SK-N-SH treated with all-trans-retinoic acid at 6 μM for 48 hours (cell line): Measurements from ENCODE around the gene PLA2G15.

Experiments
- ATAC-seq: fragments of 200-7000 bp; cut with Tn5 transposase; 3 replicates; pipeline ENCODE4 v1.9.1; 2020; ENCODE audit warnings: mild to moderate bottlenecking, moderate library complexity
- CSDC2 ChIP-seq: fragments of 250-450 bp; sonication (Bioruptor Pico); IDR thresholded peaks from 2 replicates; pipeline ENCODE4 v1.5.0; 2020; ENCODE audit warnings: mild to moderate bottlenecking, moderate library complexity
- GLIS3 ChIP-seq: fragments of 250-450 bp; sonication (Bioruptor Pico); IDR thresholded peaks from 2 replicates; pipeline ENCODE4 v1.5.0; 2020; ENCODE audit warnings: mild to moderate bottlenecking, moderate library complexity
- ISL1 ChIP-seq: fragments of 250-450 bp; sonication (Bioruptor Pico); IDR thresholded peaks from 2 replicates; pipeline ENCODE4 v2.1.2; 2022; ENCODE audit warnings: mild to moderate bottlenecking, moderate library complexity
- PPARA ChIP-seq: fragments of 250-450 bp; sonication (Bioruptor Pico); IDR thresholded peaks from 2 replicates; pipeline ENCODE4 v1.5.0; 2020; ENCODE audit warnings: mild to moderate bottlenecking, borderline replicate concordance
- TCF4 ChIP-seq: fragments of 250-450 bp; sonication (Bioruptor Pico); IDR thresholded peaks from 2 replicates; pipeline ENCODE4 v1.8.0; 2021; ENCODE audit warnings: mild to moderate bottlenecking, moderate library complexity, borderline replicate concordance
- TOX ChIP-seq: fragments of 250-450 bp; sonication (Bioruptor Pico); IDR thresholded peaks from 2 replicates; pipeline ENCODE4 v1.8.0; 2021; ENCODE audit warnings: mild to moderate bottlenecking, moderate library complexity, borderline replicate concordance
- ZC3H10 ChIP-seq: fragments of 250-450 bp; sonication (Bioruptor Pico); IDR thresholded peaks from 2 replicates; pipeline ENCODE4 v1.5.1; 2021; ENCODE audit warnings: mild to moderate bottlenecking, moderate library complexity
- ZNF70 ChIP-seq: fragments of 450-650 bp; formaldehyde crosslinking; IDR thresholded peaks from 2 replicates; pipeline ENCODE4 v1.5.0; 2020; ENCODE audit warnings: mild to moderate bottlenecking, moderate library complexity
- ZNF8 ChIP-seq: fragments of 450-650 bp; formaldehyde crosslinking; IDR thresholded peaks from 2 replicates; pipeline ENCODE4 v1.5.0; 2020; ENCODE audit warnings: mild to moderate bottlenecking, moderate library complexity
- TF ChIP-seq, protein P1 (sequence below): fragments of 250-450 bp; sonication (Bioruptor Pico); IDR thresholded peaks from 2 replicates; pipeline ENCODE4 v1.5.1; 2021; ENCODE audit warnings: mild to moderate bottlenecking, moderate library complexity
- TF ChIP-seq, protein P2 (sequence below): fragments of 250-450 bp; sonication (Bioruptor Pico); IDR thresholded peaks from 2 replicates; pipeline ENCODE4 v1.5.1; 2020; ENCODE audit warnings: low read depth, mild to moderate bottlenecking, moderate library complexity
- TF ChIP-seq, protein P3 (sequence below): fragments of 250-450 bp; sonication (Bioruptor Pico); IDR thresholded peaks from 2 replicates; pipeline ENCODE4 v1.8.0; 2021; ENCODE audit warnings: low read depth, mild to moderate bottlenecking, moderate library complexity, borderline replicate concordance

Gene PLA2G15

DNA sequence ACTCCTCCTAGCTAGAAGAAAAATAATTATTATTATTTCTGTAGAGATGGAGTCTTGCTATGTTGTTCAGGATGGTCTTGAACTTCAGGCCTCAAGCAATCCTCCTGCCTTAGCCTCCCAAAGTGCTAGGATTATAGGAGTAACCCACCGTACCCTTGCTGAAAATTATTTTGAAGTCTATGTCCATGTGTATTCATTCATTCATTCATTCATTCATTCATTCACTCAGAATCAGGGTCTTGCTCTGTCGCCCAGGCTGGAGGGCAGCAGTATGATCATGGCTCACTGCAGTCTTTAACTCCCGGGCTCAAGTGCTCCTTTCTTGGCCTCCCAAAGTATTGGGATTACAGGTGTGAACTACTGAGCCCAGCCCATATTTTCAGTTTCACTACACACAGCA lies 61.5 kb downstream of the PLA2G15 start (continued):
- TF ChIP-seq, protein P1, sequence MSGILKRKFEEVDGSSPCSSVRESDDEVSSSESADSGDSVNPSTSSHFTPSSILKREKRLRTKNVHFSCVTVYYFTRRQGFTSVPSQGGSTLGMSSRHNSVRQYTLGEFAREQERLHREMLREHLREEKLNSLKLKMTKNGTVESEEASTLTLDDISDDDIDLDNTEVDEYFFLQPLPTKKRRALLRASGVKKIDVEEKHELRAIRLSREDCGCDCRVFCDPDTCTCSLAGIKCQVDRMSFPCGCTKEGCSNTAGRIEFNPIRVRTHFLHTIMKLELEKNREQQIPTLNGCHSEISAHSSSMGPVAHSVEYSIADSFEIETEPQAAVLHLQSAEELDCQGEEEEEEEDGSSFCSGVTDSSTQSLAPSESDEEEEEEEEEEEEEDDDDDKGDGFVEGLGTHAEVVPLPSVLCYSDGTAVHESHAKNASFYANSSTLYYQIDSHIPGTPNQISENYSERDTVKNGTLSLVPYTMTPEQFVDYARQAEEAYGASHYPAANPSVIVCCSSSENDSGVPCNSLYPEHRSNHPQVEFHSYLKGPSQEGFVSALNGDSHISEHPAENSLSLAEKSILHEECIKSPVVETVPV (CRISPR knock-in tag) = no peak
- TF ChIP-seq ZC3H10 (CRISPR knock-in tag) (no peak), ISL1 (CRISPR knock-in tag) (no peak)
- TF ChIP-seq, all 23 proteins: peak for 0

GRCh38 chr16:68309799-68310198 lies 64.6 kb downstream of the PLA2G15 start:
- ATAC-seq = no peak

GRCh38 chr16:68310437-68310773 lies 65.2 kb downstream of the PLA2G15 start:
- ATAC-seq = peak; percentile 59
- TF ChIP-seq CSDC2 (CRISPR knock-in tag) (no peak), TOX (no peak), TCF4 (no peak), GLIS3 (CRISPR knock-in tag) (no peak)
- TF ChIP-seq, protein P2, sequence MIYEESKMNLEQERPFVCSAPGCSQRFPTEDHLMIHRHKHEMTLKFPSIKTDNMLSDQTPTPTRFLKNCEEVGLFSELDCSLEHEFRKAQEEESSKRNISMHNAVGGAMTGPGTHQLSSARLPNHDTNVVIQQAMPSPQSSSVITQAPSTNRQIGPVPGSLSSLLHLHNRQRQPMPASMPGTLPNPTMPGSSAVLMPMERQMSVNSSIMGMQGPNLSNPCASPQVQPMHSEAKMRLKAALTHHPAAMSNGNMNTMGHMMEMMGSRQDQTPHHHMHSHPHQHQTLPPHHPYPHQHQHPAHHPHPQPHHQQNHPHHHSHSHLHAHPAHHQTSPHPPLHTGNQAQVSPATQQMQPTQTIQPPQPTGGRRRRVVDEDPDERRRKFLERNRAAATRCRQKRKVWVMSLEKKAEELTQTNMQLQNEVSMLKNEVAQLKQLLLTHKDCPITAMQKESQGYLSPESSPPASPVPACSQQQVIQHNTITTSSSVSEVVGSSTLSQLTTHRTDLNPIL (CRISPR knock-in tag) = no peak

More at GRCh38 chr16:68309799-68310198, 64.6 kb downstream of the PLA2G15 start:
- TF ChIP-seq, protein P3, sequence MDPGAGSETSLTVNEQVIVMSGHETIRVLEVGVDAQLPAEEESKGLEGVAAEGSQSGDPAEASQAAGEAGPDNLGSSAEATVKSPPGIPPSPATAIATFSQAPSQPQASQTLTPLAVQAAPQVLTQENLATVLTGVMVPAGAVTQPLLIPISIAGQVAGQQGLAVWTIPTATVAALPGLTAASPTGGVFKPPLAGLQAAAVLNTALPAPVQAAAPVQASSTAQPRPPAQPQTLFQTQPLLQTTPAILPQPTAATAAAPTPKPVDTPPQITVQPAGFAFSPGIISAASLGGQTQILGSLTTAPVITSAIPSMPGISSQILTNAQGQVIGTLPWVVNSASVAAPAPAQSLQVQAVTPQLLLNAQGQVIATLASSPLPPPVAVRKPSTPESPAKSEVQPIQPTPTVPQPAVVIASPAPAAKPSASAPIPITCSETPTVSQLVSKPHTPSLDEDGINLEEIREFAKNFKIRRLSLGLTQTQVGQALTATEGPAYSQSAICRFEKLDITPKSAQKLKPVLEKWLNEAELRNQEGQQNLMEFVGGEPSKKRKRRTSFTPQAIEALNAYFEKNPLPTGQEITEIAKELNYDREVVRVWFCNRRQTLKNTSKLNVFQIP (CRISPR knock-in tag) = no peak
- TF ChIP-seq ISL1 (CRISPR knock-in tag) = no peak
- TF ChIP-seq ZNF8 (CRISPR knock-in tag) = no peak
- no peak for TF ChIP-seq PPARA (CRISPR knock-in tag)
- no peak for TF ChIP-seq ZNF70 (CRISPR knock-in tag)
